Esophagus muscularis mucosa (tissue), 4 donors: ENCODE results near the gene PDE1C. TPM values are rescaled to one million over a fixed set of nuclear protein-coding genes. Genes with fewer than 3 reads are reported as not detected.

Experiments
- DNase-seq: peaks from one replicate; pipeline ENCODE4 v3.0.0-alpha.2; 2017; ENCODE audit errors: extremely low spot score
- H3K27ac ChIP-seq, 4 donors: fragments of 200-600 bp; sonication (generic); replicated peaks in 1 of 4; 1 replicate in 3 of 4; 2 replicates in 1 of 4; pipeline ENCODE4 v1.5.1; 2016 to 2019; ENCODE audit warnings: mild to moderate bottlenecking in 1 of 4
- H3K27me3 ChIP-seq, 4 donors: fragments of 200-600 bp; sonication (generic); one replicate each; pipeline versions ENCODE4 v1.5.1 to v1.6.0; 2016 to 2019
- H3K36me3 ChIP-seq, 4 donors: fragments of 200-600 bp; sonication (generic); one replicate each; pipeline ENCODE4 v1.5.1; 2016 to 2019
- H3K4me1 ChIP-seq, 4 donors: fragments of 200-600 bp; sonication (generic); one replicate each; pipeline ENCODE4 v1.5.1; 2016 to 2019
- H3K4me3 ChIP-seq, 4 donors: fragments of 200-600 bp; sonication (generic); 1 replicate in 2 of 4; 2 replicates in 2 of 4; pipeline ENCODE4 v1.5.1; 2016 to 2019; ENCODE audit warnings: mild to moderate bottlenecking in 4 of 4, moderate library complexity in 1 of 4
- H3K9me3 ChIP-seq, 4 donors: fragments of 200-600 bp; sonication (generic); 1 replicate in 3 of 4; 2 replicates in 1 of 4; pipeline ENCODE4 v1.5.1; 2016 to 2019
- CTCF ChIP-seq, 3 experiments: fragments of 200-600 bp in 2 of 3; fragments of 450-650 bp in 1 of 3; sonication (generic) in 2 of 3; IDR thresholded peaks; one replicate each; pipeline ENCODE4 v1.5.1; 2017 to 2019; ENCODE audit warnings: antibody characterized with exemption in 3 of 3, mild to moderate bottlenecking in 2 of 3, moderate library complexity in 1 of 3
- EP300 ChIP-seq: sonication (generic); formaldehyde crosslinking; IDR thresholded peaks from one replicate; pipeline ENCODE4 v1.6.1; 2017; ENCODE audit warnings: antibody characterized with exemption
- POLR2A ChIP-seq: fragments of 450-650 bp; IDR thresholded peaks from one replicate; pipeline ENCODE4 v1.6.1; 2017; ENCODE audit warnings: antibody characterized with exemption, moderate library complexity, mild to moderate bottlenecking, low read depth
- POLR2AphosphoS5 ChIP-seq, 2 donors: sonication (generic); formaldehyde crosslinking; IDR thresholded peaks; one replicate each; pipeline ENCODE4 v1.6.1; 2017; ENCODE audit warnings: antibody characterized with exemption in 2 of 2
- WGBS: methylation state at CpG from one replicate; pipeline ENCODE4 v1.1.5; 2018; 5-methylcytosine and 5-hydroxymethylcytosine counted together
- intact Hi-C: fragments of 100-400 bp; cut with DNase I; formaldehyde crosslinking; loops from one replicate; pipeline ENCODE4 v1.15.1; 2023
- total RNA-seq, 4 donors: library from RNA; depleted of rRNA; stranded (reverse); fragments of >200 nt; gene quantifications; one replicate each; pipeline versions ENCODE4 v1.1.0 to v1.2.1, GENCODE V29; 2016

PDE1C gene
- total RNA-seq, 4 donors from 2014 or later, result 13.3 to 25.5 (median 17.3) TPM

- H3K27me3 ChIP-seq, result no peaks in the 10 kb centered on the region
- no peak for TF ChIP-seq CTCF (IDR thresholded peaks at IDR 0.05)
- TF ChIP-seq EP300, result no peak
- TF ChIP-seq POLR2A, result no peak
- TF ChIP-seq POLR2AphosphoS5 (IDR thresholded peaks at IDR 0.05), result no peak
- no peak for DNase-seq
- WGBS, result 62% methylated on average over 3 of the region's 3 CpGs
- no peaks in the 10 kb centered on the region for H3K9me3 ChIP-seq
- intact Hi-C loops, result no loop called here
- H3K4me1 ChIP-seq, result peaks cover 18 to 26% (median 24%) of the 10 kb centered on the region in 4 donors
- H3K4me3 ChIP-seq, result no peak overlapping the region
- H3K27ac ChIP-seq, result peak overlapping the region in 1 of 4 donors; percentile 9
- H3K36me3 ChIP-seq, result no peaks in the 10 kb centered on the region
Observed at GRCh38 chr7:32049599-32049998, 20.6 kb downstream of the PDE1C start.

DNA sequence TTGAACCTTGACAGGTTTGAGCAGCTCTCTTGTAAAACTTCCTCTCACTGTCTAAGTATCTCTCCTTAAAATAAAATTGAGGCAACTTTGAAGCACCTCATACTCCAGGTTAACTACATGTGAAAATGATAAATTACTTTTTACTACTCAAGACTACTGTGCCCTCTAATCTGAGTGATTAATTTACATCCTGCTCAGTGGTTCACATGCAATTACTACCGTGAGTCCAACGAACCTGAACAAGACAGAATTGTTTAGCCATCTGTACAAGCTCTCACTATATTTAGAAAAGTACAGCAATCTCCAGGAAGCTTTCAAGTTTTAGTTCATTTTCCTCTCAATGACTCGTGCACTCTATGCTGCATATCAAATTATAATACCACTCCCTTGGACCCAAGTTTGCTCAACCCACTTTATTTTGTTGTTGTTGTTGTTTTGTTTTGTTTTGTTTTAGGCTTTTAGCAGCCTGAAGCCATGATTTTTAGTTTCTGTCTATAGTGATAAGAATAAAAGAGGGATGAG, 21.2 kb downstream of the PDE1C start:
- no peaks in the 10 kb centered on the region for H3K27me3 ChIP-seq
- DNase-seq, result no peak
- H3K36me3 ChIP-seq, result no peaks in the 10 kb centered on the region
- peaks cover 22 to 26% (median 24%) of the 10 kb centered on the region in 4 donors for H3K4me1 ChIP-seq
- H3K27ac ChIP-seq, result peak overlapping the region in 1 of 4 donors; percentile 9
- no peak for TF ChIP-seq POLR2A
- TF ChIP-seq EP300, result no peak
- no peak for TF ChIP-seq POLR2AphosphoS5 (IDR thresholded peaks at IDR 0.05)
- TF ChIP-seq CTCF (IDR thresholded peaks at IDR 0.05), result no peak
- intact Hi-C loops, result no loop called here
- no peak overlapping the region for H3K4me3 ChIP-seq
- 7% methylated on average over 3 of the region's 3 CpGs for WGBS
- H3K9me3 ChIP-seq, result no peaks in the 10 kb centered on the region

DNA sequence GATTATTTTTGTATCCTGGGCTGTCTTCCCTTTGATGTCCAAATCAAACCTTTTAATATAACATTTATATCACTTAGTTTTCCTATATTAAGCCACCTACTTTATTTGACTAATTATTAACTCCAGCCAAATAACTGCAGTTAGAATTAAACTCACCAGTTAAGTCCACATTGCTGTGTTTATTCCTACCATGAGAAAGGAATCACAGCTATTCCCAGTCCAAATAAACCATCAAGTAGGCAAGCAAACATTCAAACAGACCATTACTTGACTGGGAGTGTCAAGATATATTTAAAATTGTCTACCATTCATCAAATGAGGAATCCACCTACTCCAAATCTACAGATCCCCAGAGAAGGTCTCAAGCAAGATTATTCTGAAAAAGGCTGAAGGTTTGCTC, 22.4 kb downstream of the PDE1C start:
- TF ChIP-seq EP300, result no peak
- intact Hi-C loops, result no loop called here

DNA sequence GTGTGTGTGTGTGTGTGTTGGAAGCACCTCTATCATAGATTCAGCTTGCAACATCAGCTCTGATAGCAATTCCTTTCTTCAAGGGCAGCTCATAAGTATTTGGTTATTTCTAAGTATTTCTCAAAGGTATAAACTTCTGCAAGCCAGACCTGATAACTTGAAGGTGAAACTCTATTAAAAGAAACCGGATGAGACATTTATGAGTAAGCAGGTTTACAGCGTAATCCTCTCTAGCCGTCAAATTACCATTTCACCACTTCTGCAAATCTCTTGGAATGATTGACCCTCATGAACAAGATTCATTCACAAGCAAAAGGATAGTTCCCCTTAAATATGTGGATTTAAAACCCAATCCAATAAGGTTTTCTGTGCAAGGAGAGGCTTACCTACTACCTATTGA, 23.1 kb downstream of the PDE1C start:
- H3K4me3 ChIP-seq, result no peak overlapping the region
- H3K36me3 ChIP-seq, result no peaks in the 10 kb centered on the region
- 85% methylated on average over 3 of the region's 3 CpGs for WGBS
- no peaks in the 10 kb centered on the region for H3K27me3 ChIP-seq
- no peak overlapping the region for H3K27ac ChIP-seq
- no peak for DNase-seq
- no peaks in the 10 kb centered on the region for H3K9me3 ChIP-seq
- intact Hi-C loops, result no loop called here
- peaks cover 22 to 32% (median 25%) of the 10 kb centered on the region in 4 donors for H3K4me1 ChIP-seq
- TF ChIP-seq POLR2A (no peak), EP300 (no peak), CTCF (IDR thresholded peaks at IDR 0.05) (no peak), POLR2AphosphoS5 (IDR thresholded peaks at IDR 0.05) (no peak)

More for the DNA sequence above, 22.4 kb downstream of the PDE1C start:
- Histone ChIP-seq H3K4me3 (no peak overlapping the region), H3K4me1 (peaks cover 22 to 28% (median 25%) of the 10 kb centered on the region in 4 donors), H3K9me3 (no peaks in the 10 kb centered on the region), H3K36me3 (no peaks in the 10 kb centered on the region), H3K27ac (no peak overlapping the region), H3K27me3 (no peaks in the 10 kb centered on the region)
- no peak for DNase-seq

DNA sequence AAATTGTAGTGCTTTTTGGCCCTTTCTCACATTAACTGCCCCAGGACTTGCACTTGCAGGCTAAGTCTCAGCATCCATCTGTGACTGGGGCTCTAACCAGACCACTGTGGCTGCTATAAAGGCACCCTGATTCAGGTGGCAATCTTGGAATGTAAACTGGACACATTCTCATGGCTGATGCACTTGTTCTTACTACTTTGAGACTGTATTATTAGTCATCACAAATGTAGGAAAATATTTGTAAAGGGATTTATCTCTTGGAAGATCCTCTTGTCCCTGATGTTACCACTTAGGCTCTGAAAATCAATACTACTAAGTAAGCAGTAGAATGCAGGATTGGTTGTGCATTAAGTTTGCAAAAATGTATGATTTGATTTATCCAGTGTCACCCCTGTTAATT, 25.0 kb downstream of the PDE1C start:
- H3K27me3 ChIP-seq, result no peaks in the 10 kb centered on the region
- intact Hi-C loops, result no loop called here
- no peak for DNase-seq
- H3K4me1 ChIP-seq, result peaks cover 31 to 33% (median 33%) of the 10 kb centered on the region in 4 donors
- H3K36me3 ChIP-seq, result no peaks in the 10 kb centered on the region
- TF ChIP-seq POLR2A (no peak), CTCF (IDR thresholded peaks at IDR 0.05) (no peak), POLR2AphosphoS5 (IDR thresholded peaks at IDR 0.05) (no peak), EP300 (no peak)
- no peaks in the 10 kb centered on the region for H3K9me3 ChIP-seq
- H3K27ac ChIP-seq, result no peak overlapping the region
- H3K4me3 ChIP-seq, result no peak overlapping the region
